Measurements from ENCODE around the gene EDC3. TPM values are rescaled to one million over a fixed set of nuclear protein-coding genes. Genes with fewer than 3 reads are reported as not detected.

Gene EDC3
- total and polyA plus RNA-seq, 7 experiments from 2014 or later, result 25.3 to 45.3 (median 34.2) TPM

- Histone ChIP-seq H3K9me3 (ENCODE audit: control insufficient read depth in 2 of 3, low read length in 3 of 3) (no peaks in the 10 kb centered on the region), H3K4me1 (ENCODE audit: control insufficient read depth in 2 of 2, insufficient read depth in 2 of 2, low read length in 2 of 2) (peaks cover 25 to 32% of the 10 kb centered on the region in 2 donors), H3K27ac (ENCODE audit: low read depth, low read length) (peak overlapping the region; percentile 100), H3K27me3 (ENCODE audit: control insufficient read depth in 2 of 2, insufficient read depth in 2 of 2, low read length in 2 of 2) (no peaks in the 10 kb centered on the region), H3K36me3 (ENCODE audit: control insufficient read depth in 2 of 3, insufficient read depth in 3 of 3, low read length in 3 of 3) (peaks cover 6 to 38% (median 16%) of the 10 kb centered on the region in 3 experiments), H3K4me3 (ENCODE audit: low read length) (peak overlapping the region; percentile 79)
- Mint-ChIP-seq H3K27ac (peak overlapping the region; percentile 92 to 97 (median 95)), H3K27me3 (no peaks in the 10 kb centered on the region), H3K4me1 (peaks cover 37 to 52% (median 49%) of the 10 kb centered on the region in 7 donors), H3K36me3 (peaks cover 6 to 20% (median 6%) of the 10 kb centered on the region in 5 donors), H3K4me3 (peak overlapping the region; percentile 91 to 96 (median 93)), H3K9me3 (peaks cover 0 to 3% (median 0%) of the 10 kb centered on the region in 11 donors)
- no peak for ATAC-seq
- ChIA-PET CTCF (interaction anchor here (7.6 kb wide), 1 partner anchor 16 kb away, joined by 71 read pairs; no protein-coding TSS in a partner anchor), POLR2A (interaction anchor here (0.5 to 3.8 kb wide), 22 partner anchors 10 to 1009 kb away, joined by 3 to 41 read pairs (median 4); partner anchors contain the start of genes ARID3B, COX5A, MAN2C1 and PPCDC)
- DNase-seq, result peak; percentile 44 to 86 (median 71)
- intact Hi-C loops (cut with micrococcal nuclease), result loop anchor here (5.0 to 10.0 kb wide), 6 partner anchors 168 to 1028 kb away; partner anchors contain the start of genes C15orf39 (in 1 of the 2), CSK (in 1 of the 2), IMP3 (in 1 of the 2) and PML (in 1 of the 2)
Observed at GRCh38 chr15:74616366-74616939, 79.4 kb downstream of the EDC3 start.

DNA sequence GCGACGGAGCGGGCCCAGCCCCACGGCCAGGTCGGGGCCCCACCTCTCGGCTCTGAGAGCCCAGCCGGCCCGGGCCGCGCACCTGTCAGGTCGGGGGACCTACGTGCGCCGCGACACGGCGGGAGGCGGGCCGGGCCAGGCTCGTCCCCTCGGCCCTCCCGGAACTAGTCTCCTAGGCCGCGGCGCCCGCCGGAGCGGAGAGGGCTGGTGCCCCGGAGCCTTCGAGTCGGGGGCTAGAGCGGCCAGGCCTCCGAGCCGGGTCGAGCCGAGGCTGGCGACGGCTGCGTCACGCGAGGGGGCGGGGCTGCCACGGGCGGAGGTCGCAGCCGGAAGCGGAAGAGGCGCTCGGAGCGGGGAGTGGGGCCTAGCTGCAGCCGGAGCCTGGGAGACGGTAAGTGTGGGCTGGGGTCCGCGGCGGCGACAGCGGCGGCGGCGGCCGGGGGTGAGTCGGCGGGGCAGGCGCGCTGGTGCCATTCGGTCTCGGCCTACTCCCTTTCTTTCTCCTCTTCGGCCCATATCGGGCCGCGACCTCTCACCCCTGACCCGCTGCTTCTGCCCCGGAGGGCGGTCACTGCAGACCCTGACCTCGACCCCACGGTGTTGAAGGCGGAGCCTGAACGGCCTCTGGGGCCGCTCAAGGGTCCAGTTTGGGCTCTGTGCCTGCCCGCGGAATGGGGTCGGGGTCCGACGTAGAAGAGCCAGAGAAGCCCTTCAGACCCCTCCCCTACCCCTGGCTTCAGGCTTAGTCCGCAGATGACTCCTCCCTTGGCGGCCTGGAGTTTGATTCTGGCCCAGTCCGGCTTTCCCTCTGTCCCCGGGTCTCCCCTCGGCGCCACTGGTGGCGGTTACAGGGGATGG lies 80.1 kb downstream of the EDC3 start, which contains the start of gene CLK3:
CLK3 (plus strand) TSS at position 329 of the 858 bp plus-strand sequence. CDS start 3,361 bp downstream, outside the sequence.
- intact Hi-C loops (cut with micrococcal nuclease), result loop anchor here (1.0 to 10.0 kb wide), 19 partner anchors 17 to 1029 kb away; partner anchors contain the start of genes ARID3B (in 2 of the 2), SCAMP2 (in 2 of the 2), SIN3A (in 2 of the 2) and STOML1 (in 2 of the 2)
- ATAC-seq, result peak; percentile 83

DNA sequence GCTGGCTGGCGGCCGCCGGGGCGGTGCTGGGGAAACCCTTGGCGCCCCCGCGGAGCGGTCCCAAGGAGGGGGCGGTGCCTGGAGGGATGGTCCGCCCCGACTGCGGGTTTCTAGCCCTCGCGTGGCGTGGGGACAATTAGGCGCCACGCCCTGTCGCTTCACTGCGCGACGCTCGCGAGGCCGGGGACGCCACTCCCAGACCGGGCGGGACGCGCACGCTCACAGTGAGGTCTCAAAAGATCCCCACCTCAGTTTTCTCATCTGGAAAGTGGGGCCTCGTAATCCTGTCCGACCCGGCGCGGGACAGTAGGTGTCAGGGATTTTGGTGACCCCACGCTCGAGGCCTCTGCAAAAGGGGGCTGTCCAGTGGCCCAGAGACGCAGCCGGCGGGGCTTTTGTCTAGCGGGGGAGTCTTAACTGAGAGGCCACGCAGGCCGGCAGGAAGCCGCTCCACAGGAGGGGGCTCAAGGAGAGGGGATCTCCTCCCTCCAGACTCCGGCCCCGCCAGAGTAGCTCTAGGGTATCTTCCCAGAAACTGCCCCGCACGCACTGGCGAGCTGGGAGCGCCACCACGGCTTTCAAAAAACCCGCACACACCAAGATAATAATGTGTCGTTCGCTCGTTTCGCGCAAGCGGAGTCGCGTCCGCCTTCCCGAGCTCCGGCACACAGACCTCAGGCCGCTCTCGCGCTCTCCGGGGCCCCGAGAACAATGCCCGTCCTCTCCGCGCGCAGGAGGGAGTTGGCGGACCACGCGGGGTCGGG lies 80.9 kb downstream of the EDC3 start:
- POLR2A ChIA-PET, result interaction anchor here (0.7 to 3.8 kb wide), 22 partner anchors 13 to 1011 kb away, joined by 3 to 41 read pairs (median 5); partner anchors contain the start of genes ARID3B, COX5A, CSK and MAN2C1
- peaks cover 0 to 9% (median 0%) of the 10 kb centered on the region in 5 donors for H3K36me3 Mint-ChIP-seq
- peaks cover 21 to 25% of the 10 kb centered on the region in 2 donors for H3K4me1 ChIP-seq (ENCODE audit: control insufficient read depth in 2 of 2, insufficient read depth in 2 of 2, low read length in 2 of 2)
- peaks cover 27 to 37% (median 37%) of the 10 kb centered on the region in 7 donors for H3K4me1 Mint-ChIP-seq
- DNase-seq (peak; percentile 88 to 95 (median 90)), ATAC-seq (peak; percentile 82)
- H3K27me3 Mint-ChIP-seq, result no peaks in the 10 kb centered on the region
- H3K36me3 ChIP-seq (ENCODE audit: control insufficient read depth in 2 of 3, insufficient read depth in 3 of 3, low read length in 3 of 3), result peaks cover 0 to 23% (median 5%) of the 10 kb centered on the region in 3 experiments
- no peaks in the 10 kb centered on the region for H3K9me3 ChIP-seq (ENCODE audit: control insufficient read depth in 2 of 3, low read length in 3 of 3)
- intact Hi-C loops (cut with micrococcal nuclease), result loop anchor here (1.0 to 10.0 kb wide), 21 partner anchors 17 to 1030 kb away; partner anchors contain the start of genes ARID3B (in 2 of the 2), SCAMP2 (in 2 of the 2), SIN3A (in 2 of the 2) and STOML1 (in 2 of the 2)
- no peaks in the 10 kb centered on the region for H3K27me3 ChIP-seq (ENCODE audit: control insufficient read depth in 2 of 2, insufficient read depth in 2 of 2, low read length in 2 of 2)
- H3K9me3 Mint-ChIP-seq, result no peaks in the 10 kb centered on the region
- H3K27ac ChIP-seq (ENCODE audit: low read depth, low read length), result peak overlapping the region; percentile 100
- H3K27ac Mint-ChIP-seq, result peak overlapping the region; percentile 88 to 98 (median 95)
- CTCF ChIA-PET, result interaction anchor here (0.6 to 1.5 kb wide), 3 partner anchors 27 to 1037 kb away, joined by 3 to 4 read pairs (median 3); no protein-coding TSS in a partner anchor
- peak overlapping the region; percentile 79 for H3K4me3 ChIP-seq (ENCODE audit: low read length)
- peak overlapping the region; percentile 88 to 96 (median 93) for H3K4me3 Mint-ChIP-seq

More for the DNA sequence above, 80.1 kb downstream of the EDC3 start, which contains the start of gene CLK3:
- no peaks in the 10 kb centered on the region for H3K9me3 ChIP-seq (ENCODE audit: control insufficient read depth in 2 of 3, low read length in 3 of 3)
- ChIA-PET CTCF (interaction anchor here (7.6 kb wide), 1 partner anchor 17 kb away, joined by 71 read pairs; no protein-coding TSS in a partner anchor), POLR2A (interaction anchor here (0.5 to 3.8 kb wide), 26 partner anchors 11 to 1010 kb away, joined by 3 to 41 read pairs (median 4); partner anchors contain the start of genes ARID3B, COX5A, CSK and MAN2C1)
- DNase-seq, result peak; percentile 92 to 98 (median 96)
- peak within 1 kb of the TSS; percentile 100 for H3K27ac ChIP-seq (ENCODE audit: low read depth, low read length)
- peak within 1 kb of the TSS; percentile 79 for H3K4me3 ChIP-seq (ENCODE audit: low read length)
- H3K27ac Mint-ChIP-seq, result peak within 1 kb of the TSS; percentile 92 to 98 (median 95)
- H3K36me3 Mint-ChIP-seq, result peaks cover 0 to 15% (median 0%) of the 10 kb centered on the region in 5 donors
- no peaks in the 10 kb centered on the region for H3K27me3 ChIP-seq (ENCODE audit: control insufficient read depth in 2 of 2, insufficient read depth in 2 of 2, low read length in 2 of 2)
- no peaks in the 10 kb centered on the region for H3K27me3 Mint-ChIP-seq
- H3K4me1 Mint-ChIP-seq, result peaks cover 31 to 45% (median 43%) of the 10 kb centered on the region in 7 donors
- H3K4me3 Mint-ChIP-seq, result peak within 1 kb of the TSS; percentile 91 to 96 (median 93)
- peaks cover 23 to 30% of the 10 kb centered on the region in 2 donors for H3K4me1 ChIP-seq (ENCODE audit: control insufficient read depth in 2 of 2, insufficient read depth in 2 of 2, low read length in 2 of 2)
- H3K9me3 Mint-ChIP-seq, result no peaks in the 10 kb centered on the region
- peaks cover 2 to 31% (median 10%) of the 10 kb centered on the region in 3 experiments for H3K36me3 ChIP-seq (ENCODE audit: control insufficient read depth in 2 of 3, insufficient read depth in 3 of 3, low read length in 3 of 3)

DNA sequence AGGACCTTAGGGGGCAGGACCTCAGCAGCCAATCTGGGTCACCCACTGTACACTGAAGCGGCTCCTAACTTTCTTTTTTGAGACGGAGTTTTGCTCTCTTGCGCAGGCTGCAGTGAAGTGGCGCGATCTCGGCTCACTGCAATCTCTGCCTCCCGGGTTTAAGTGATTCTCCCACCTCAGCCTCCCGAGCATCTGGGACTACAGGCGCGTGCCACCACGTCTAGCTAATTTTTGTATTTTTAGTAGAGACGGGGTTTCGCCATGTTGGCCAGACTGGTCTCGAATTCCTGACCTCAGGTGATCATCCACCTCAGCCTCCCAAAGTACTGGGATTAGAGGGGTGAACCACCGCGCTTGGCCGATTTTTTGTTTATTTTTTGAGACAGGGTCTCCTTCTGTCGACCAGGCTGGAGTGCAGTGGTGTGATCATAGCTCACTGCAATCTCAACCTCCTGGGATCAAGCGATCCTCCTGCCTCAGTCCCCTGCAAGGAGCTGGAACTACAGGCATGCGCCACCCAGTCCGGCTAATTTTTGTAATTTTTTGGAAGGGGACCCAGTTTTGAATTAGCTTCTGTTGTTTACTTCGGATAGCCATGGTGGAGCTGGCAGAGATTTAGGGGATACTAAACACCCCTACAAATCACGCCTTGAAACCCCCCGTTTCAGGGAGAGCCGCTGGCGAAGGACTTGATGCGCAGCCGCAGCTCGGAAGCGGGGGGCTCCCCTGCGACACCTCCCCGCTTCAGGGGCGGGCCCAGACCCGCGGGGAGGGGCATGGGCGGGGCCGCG lies 81.7 kb downstream of the EDC3 start:
- ATAC-seq (no peak), DNase-seq (no peak)
- ChIA-PET POLR2A (interaction anchor here (0.6 to 3.8 kb wide), 15 partner anchors 9 to 754 kb away, joined by 3 to 41 read pairs (median 5); partner anchors contain the start of genes ARID3B, MAN2C1, RPP25 and UBL7), CTCF (interaction anchor here (0.7 to 1.5 kb wide), 5 partner anchors 16 to 238 kb away, joined by 3 to 5 read pairs (median 3); partner anchors contain the start of gene ARID3B)
- Mint-ChIP-seq H3K27ac (peak overlapping the region; percentile 49 to 95 (median 88)), H3K4me3 (peak overlapping the region; percentile 42 to 96 (median 68)), H3K4me1 (peaks cover 23 to 29% (median 29%) of the 10 kb centered on the region in 7 donors), H3K36me3 (peaks cover 0 to 9% (median 0%) of the 10 kb centered on the region in 5 donors), H3K27me3 (no peaks in the 10 kb centered on the region), H3K9me3 (no peaks in the 10 kb centered on the region)
- H3K9me3 ChIP-seq (ENCODE audit: control insufficient read depth in 2 of 3, low read length in 3 of 3), result no peaks in the 10 kb centered on the region
- H3K4me1 ChIP-seq (ENCODE audit: control insufficient read depth in 2 of 2, insufficient read depth in 2 of 2, low read length in 2 of 2), result peaks cover 21 to 25% of the 10 kb centered on the region in 2 donors
- no peaks in the 10 kb centered on the region for H3K27me3 ChIP-seq (ENCODE audit: control insufficient read depth in 2 of 2, insufficient read depth in 2 of 2, low read length in 2 of 2)
- H3K4me3 ChIP-seq (ENCODE audit: low read length), result peak overlapping the region; percentile 79
- peak overlapping the region; percentile 100 for H3K27ac ChIP-seq (ENCODE audit: low read depth, low read length)
- peaks cover 0 to 15% (median 5%) of the 10 kb centered on the region in 3 experiments for H3K36me3 ChIP-seq (ENCODE audit: control insufficient read depth in 2 of 3, insufficient read depth in 3 of 3, low read length in 3 of 3)
- intact Hi-C loops (cut with micrococcal nuclease), result loop anchor here (1.0 to 10.0 kb wide), 10 partner anchors 16 to 1031 kb away; partner anchors contain the start of genes C15orf39 (in 1 of the 2), CSK (in 1 of the 2), IMP3 (in 1 of the 2) and PPCDC (in 1 of the 2)

Data from naive thymus-derived CD4-positive, alpha-beta T cell (primary cell).